GM10248 (cell line): ENCODE measurements around the gene LCMT2.
A peak's percentile ranks its signal among the peaks of the same experiment; 100 is the strongest.

Experiments used
- CTCF ChIA-PET: fragments of 300-600 bp; sonication (Branson Sonifier 250); formaldehyde crosslinking; extraction: SDS; loops from one replicate; lab custom pipeline; 2021; ENCODE audit warnings: antibody characterized with exemption; lab: Yijun Ruan, JAX
- POLR2A ChIA-PET: fragments of 350-650 bp; sonication (Branson Sonifier 250); formaldehyde crosslinking; extraction: SDS; loops from one replicate; lab custom pipeline; 2020; ENCODE audit warnings: antibody characterized with exemption; lab: Yijun Ruan, JAX
- DNase-seq: peaks from one replicate; pipeline ENCODE4 v3.0.0; 2012; ENCODE audit errors: extremely low spot score
- CTCF ChIP-seq: IDR thresholded peaks from 2 replicates; pipeline ENCODE4 v1.5.1; 2012; ENCODE audit warnings: mild to moderate bottlenecking, low read depth; ENCODE audit errors: extremely low read depth, missing control alignments, control extremely low read depth

The LCMT2 gene

GRCh38 chr15:43361313-43361903 lies 31.0 kb upstream of the LCMT2 start:
- TF ChIP-seq CTCF: no peak
- no peak for DNase-seq
- ChIA-PET POLR2A (no interaction called here), CTCF (interaction anchor here (1.0 to 4.7 kb wide), 6 partner anchors 10 to 136 kb away, joined by 3 to 20 read pairs (median 3); partner anchors contain the start of genes TUBGCP4 and ZSCAN29)

GRCh38 chr15:43360821-43361220 lies 30.4 kb upstream of the LCMT2 start:
- CTCF ChIA-PET: interaction anchor here (0.8 to 4.7 kb wide), 6 partner anchors 10 to 31 kb away, joined by 3 to 20 read pairs (median 4); partner anchors contain the start of genes TUBGCP4 and ZSCAN29
- DNase-seq: no peak
- no peak for TF ChIP-seq CTCF
- POLR2A ChIA-PET: no interaction called here

GRCh38 chr15:43352693-43353382 lies 22.5 kb upstream of the LCMT2 start:
- POLR2A ChIA-PET: no interaction called here
- CTCF ChIA-PET: interaction anchor here (1.5 to 1.9 kb wide), 2 partner anchors 11 to 13 kb away, joined by 4 to 7 read pairs; no protein-coding TSS in a partner anchor
- DNase-seq: no peak
- no peak for TF ChIP-seq CTCF

GRCh38 chr15:43347114-43347513 lies 16.7 kb upstream of the LCMT2 start:
- POLR2A ChIA-PET: no interaction called here
- no peak for DNase-seq
- CTCF ChIA-PET: interaction anchor here (0.7 to 1.7 kb wide), 6 partner anchors 9 to 30 kb away, joined by 3 to 5 read pairs (median 3); no protein-coding TSS in a partner anchor
- TF ChIP-seq CTCF: no peak

GRCh38 chr15:43346305-43346704 lies 15.9 kb upstream of the LCMT2 start:
- POLR2A ChIA-PET: interaction anchor here (0.6 kb wide), 1 partner anchor 879 kb away, joined by 9 read pairs; no protein-coding TSS in a partner anchor
- no peak for DNase-seq
- CTCF ChIA-PET: interaction anchor here (0.8 to 1.7 kb wide), 10 partner anchors 8 to 44 kb away, joined by 3 to 5 read pairs (median 3); no protein-coding TSS in a partner anchor
- TF ChIP-seq CTCF: peak; percentile 35

- TF ChIP-seq CTCF: no peak
- ChIA-PET CTCF (interaction anchor here (1.2 kb wide), 1 partner anchor 30 kb away, joined by 3 read pairs; no protein-coding TSS in a partner anchor), POLR2A (no interaction called here)
- DNase-seq: no peak
Observed at GRCh38 chr15:43330780-43331087, 361 bp upstream of the LCMT2 start.
